Neural cell (in vitro differentiated cells): ENCODE results near the gene PTGIR.

Experiments used
- CTCF ChIP-seq: fragments of 450-650 bp; IDR thresholded peaks from 2 replicates; pipeline ENCODE4 v1.5.1; 2014; ENCODE audit warnings: antibody characterized with exemption, mild to moderate bottlenecking, moderate library complexity; ENCODE audit not compliant: poor library complexity, severe bottlenecking
- EZH2 ChIP-seq: fragments of 200-600, 300-800 bp; shearing (Covaris generic), sonication (generic); IDR thresholded peaks from 2 replicates; pipeline ENCODE4 v1.6.1; 2014; ENCODE audit warnings: antibody characterized with exemption, low read length, borderline replicate concordance, mild to moderate bottlenecking; ENCODE audit not compliant: insufficient read depth, poor library complexity, severe bottlenecking
- SMC3 ChIP-seq: fragments of 450-650 bp; conservative IDR thresholded peaks from 2 replicates; pipeline ENCODE4 v1.6.1; 2014; ENCODE audit warnings: antibody characterized with exemption, mild to moderate bottlenecking, moderate library complexity; ENCODE audit not compliant: poor library complexity

GRCh38 chr19:46625731-46626130, 842 bp upstream of the PTGIR start:
- no peak for TF ChIP-seq EZH2
- no peak for TF ChIP-seq SMC3
- no peak for TF ChIP-seq CTCF
